AML-193 (cell line): ENCODE results near the gene ARHGAP26.

Source experiments
- DNase-seq, 2 experiments: peaks; one replicate each; lab custom pipeline; 2025; lab: John Stamatoyannopoulos, UW

ARHGAP26 gene

DNA sequence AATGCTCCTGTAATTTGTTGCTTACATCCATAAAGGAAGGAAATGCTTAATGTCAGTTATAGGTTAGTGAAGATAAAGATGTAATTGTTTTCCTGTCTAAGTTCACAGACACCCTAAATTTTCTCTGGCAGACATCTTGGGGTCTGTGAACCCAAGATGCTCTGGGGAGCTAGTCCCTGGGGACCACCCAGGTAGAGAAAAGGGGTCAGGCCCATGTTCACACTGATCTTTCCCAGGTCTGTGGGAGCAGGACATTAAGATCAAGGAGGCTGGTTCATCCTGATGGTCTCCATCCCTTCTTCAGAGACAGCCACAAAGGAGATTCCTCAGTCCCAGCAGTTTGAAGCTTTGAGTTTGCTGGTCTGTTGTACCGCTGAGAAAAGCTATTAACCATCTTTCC, 267.5 kb downstream of the ARHGAP26 start:
- DNase-seq = no peak

DNA sequence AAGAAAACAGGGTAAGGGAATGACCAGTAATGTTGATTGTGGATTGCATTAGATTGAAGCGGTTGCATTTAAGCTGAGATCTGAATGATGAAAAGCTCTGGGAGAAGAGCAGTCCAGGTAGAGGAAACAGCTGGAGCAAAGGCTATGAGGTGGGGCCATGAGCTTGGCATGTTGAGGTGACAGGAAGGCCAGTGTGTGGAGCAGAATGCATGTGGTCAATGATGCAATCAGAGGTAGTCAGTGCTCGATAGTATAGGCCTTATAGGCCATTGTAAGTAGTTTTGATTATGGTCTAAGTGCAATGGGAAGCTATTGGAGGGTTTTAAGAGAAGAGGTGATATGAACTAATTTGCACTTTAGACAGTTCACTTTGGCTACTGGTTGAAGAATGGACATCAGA, 270.4 kb downstream of the ARHGAP26 start:
- DNase-seq = no peak

DNA sequence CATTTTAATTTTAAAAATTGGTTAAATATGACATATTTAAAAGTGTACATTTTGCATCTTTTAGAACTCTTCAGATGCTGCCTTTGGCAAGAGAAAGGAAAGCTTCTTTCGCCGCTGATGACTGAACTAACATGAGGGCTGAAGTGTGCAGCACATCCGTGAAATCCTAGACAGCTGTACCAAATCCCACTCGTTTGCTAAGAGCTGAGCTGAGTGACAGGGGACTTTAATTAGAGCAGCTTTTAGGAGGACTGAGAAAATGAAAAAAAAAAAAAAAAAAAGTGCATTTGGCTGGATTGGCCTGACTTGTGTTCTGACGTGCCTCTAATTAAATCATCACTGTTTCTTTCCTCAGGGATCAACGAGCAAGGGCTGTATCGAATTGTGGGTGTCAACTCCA, 271.3 kb downstream of the ARHGAP26 start:
- no peak for DNase-seq

DNA sequence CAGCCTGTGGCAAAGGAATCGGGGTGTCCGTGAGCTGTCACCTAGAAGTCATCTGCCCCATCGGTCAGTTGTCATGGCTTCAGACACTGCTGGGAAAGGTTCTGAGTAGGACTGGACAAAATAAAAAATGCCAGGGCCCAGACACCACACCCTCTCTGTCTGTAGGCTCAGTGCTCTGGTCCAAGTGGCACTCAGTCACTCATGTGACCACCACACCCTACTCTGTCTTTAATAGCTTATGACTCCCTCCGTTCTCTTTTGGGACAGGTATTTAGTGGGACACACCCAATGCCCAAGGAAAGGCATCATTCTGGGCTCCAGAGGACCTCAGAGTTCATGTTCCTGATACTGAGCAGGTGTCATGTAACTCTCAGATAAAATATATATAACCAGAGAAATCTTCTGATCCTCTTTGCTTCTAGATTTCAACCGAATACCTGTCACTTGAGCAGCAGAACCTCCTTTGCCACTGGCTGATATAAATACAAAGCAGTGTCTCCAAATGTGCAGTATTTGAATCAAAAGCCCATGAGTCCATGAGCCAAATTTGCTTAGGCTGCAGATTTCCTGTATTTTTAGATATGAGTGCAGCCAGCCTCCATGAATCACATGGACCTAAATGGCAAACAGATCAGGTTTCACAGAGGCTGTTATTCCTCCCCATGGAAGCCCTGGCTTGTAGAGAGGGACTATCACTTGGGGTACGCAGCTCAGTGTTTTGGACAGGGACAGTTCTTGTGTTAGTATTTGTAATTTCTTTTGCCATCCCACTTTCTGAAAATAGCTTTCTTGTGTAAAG, 272.0 kb downstream of the ARHGAP26 start:
- no peak for DNase-seq

DNA sequence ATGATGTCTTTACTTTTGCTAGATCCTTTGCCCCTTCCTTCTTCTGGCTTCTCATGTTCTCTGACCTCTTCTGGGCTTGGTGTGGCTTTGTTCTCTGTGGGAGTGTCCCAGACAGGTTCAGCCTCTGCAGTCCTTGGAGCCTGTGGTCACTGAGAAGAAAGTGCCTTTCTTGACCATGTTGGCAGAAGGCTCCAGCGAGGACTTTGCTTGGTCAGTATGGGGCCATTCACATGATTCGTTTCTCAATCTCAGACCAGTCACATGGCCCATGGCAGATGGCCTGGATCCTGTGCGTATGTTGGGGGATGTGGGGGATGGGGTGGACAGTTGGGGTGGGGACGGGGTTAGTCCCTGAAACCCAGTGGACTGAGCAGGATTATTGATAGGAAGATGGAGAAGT, 274.1 kb downstream of the ARHGAP26 start:
- DNase-seq = no peak

DNA sequence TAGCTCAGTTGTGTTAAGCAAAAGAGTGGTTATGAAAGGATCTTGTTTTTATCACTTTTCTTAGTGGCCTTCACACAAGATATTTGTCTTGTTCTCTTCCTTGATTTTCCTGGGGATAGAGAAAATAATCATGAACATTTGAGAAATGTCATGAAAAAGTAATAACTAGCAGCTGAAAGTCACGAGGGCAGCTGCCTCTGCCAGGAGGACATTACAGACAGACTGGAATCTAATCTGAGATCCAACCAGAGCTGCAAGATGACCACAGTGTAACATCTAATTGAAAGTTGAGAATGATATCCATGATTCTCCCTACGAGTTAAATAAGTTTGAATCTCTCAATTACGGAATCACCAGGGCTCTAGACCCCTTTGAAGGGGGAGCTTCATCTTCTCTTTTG, 274.9 kb downstream of the ARHGAP26 start:
- no peak for DNase-seq

DNA sequence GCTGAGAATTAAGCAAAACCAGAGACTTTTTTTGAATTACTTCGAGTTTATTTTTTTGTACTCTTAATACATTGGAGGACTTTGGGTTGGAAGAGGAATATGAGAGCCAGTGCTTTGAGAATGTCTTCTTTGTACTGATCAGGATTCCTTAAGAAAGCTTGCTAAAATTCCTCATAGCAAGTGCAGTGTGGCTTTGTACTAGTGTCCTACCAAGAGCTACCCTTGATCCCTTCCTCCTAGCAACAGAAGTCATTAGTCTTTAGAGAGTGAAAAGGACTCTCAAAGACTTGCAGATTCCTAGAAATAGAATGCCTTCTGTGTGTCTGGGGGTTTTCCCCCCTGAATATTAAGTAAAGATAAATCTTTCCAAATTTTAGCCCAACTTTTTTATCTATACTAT, 276.1 kb downstream of the ARHGAP26 start:
- no peak for DNase-seq

DNA sequence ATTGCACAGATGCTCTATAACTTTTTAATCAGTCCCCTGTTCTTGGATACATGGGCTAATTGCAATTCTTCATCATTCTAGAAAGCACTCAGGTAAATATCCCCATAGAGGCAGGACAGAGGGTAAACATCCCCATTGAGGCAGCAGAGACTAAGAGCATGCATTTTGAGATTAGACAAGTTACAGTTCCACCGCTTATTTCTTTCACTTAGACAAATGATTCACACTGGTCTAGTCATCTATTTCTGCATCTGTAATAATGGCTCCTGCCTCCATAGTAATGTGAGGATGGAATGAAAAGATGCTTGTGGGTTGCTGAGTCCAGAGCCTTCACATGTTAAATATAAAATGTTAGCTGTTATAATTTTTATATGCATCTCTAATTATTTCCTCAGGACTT, 276.9 kb downstream of the ARHGAP26 start:
- no peak for DNase-seq

DNA sequence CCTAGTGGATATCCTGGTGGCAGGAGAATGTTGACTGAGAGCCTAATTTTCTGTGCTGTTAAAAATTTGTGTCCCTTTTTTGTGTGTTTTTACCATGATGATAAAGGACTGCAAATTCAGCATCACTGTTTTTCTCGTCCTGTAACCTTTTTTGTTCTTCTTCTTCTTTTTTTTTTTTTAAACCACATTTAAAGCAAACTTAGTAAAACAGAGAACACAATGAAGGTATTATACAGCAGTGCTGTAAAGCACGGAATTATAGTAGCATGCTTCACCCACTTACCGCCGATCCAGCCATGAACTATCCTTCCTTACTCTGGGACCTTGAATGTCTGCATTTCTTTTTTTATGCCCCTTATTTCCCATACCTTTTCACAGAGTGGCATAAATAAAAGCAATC, 280.0 kb downstream of the ARHGAP26 start:
- no peak for DNase-seq

DNA sequence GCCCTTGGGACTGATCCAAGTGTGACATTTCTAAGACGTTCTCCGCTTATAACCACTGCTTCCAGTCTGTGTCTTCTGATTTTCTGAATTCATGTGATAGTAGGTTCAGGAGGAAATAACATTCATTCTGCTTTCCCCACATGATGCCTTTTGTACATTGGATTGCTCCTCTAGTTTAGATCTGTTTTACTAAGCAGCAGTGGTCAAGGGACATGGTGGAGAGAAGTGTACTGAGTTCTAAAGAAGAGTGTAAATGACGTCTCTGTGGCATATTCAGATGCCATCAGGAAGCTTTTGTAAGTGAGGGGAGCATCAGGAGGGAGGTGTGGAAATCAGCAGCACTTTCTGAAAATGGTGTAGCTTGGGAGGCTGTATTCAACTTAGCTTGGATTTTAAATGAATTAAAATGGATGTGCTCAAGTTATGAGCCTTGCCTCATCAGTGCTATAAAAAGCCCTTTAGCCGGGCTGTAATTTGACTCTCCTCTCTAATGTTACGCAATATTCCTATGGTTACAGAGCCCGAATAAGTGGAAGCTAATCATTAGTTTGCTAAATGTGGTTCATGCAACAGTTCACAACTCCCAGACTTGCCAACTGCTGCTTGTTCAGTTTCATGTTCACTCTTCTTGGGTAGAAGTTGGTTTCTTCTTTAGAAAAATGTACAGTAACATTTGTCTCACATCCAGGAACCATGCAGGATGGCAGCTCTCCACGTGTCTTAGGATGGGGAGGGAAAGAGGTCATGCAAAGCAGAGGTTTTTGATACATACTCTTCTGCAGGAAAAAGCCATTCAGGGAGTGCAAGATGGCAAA, 281.3 kb downstream of the ARHGAP26 start:
- peak; percentile 86 to 93 for DNase-seq

DNA sequence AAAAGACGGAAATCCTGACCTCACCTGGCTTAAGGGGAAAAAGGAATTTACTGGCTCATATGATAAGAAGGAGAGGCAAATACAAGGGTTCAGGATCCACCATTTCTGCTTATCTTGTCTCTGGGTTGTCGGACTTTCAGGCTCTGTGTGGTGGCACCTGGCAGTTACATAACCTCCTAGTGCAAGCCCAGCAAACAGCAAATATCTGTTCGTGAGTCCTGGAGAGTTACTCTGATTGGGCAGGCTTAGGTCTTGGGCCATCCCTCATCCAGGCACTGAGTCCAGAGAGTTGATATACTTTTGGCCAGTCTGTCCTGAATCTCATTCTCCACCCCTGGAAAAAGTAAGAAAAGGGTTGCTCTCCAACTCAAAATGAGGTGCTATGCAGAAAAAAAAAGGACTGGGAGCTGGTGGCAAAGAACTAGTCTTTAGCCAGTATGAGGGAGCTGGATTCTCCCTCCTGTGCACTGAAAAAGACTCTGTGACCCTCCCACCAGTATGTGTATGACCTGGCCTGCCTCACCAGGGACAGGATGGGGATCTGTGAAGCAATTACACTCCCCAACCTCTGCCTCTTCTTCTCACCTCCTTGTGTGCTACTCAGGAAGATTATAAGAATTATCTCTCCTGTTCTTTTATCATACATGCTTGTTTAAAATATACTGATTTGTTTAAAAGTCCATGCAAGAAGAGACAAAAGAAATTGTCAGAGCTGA, 282.9 kb downstream of the ARHGAP26 start:
- DNase-seq = no peak

DNA sequence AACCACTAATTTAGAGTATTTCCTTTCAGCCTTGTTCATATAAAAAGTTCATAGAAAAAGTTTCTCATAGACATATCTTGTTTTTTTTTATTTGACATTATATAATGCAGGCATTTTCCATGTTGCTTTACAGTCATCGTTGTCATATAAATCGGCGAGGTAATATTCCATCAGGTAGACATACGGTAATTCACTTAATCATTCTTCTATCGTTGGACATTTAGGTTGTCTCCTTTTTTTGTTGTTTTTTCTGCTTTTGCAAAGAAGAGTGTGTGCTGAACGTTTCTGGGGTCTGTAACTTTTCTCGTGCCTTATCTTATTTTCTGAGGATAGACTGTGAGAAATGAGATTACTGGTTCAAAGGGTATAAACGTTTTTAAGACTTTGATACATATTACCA, 283.6 kb downstream of the ARHGAP26 start:
- DNase-seq = no peak

DNA sequence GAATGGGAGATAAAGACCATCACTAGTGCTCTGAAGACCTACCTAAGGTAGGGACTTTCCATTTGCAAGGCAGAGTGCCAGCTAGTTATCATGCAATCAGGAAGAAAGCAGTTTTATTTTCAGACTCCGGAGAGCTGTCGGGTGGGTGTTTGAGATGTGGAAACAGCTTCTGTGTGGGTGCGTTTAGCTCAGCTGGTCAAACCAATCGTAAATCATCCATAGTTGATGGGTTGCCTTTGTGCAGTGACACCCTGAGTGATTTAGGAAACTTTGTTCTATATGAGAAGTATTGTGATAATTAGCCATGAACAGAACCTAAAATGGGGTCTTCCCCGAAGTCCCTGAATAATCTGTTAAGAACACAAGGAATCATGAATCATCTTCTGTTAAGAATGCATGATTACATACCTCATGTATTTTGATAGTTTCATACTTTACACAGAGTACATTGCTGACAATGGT, 284.3 kb downstream of the ARHGAP26 start:
- no peak for DNase-seq

DNA sequence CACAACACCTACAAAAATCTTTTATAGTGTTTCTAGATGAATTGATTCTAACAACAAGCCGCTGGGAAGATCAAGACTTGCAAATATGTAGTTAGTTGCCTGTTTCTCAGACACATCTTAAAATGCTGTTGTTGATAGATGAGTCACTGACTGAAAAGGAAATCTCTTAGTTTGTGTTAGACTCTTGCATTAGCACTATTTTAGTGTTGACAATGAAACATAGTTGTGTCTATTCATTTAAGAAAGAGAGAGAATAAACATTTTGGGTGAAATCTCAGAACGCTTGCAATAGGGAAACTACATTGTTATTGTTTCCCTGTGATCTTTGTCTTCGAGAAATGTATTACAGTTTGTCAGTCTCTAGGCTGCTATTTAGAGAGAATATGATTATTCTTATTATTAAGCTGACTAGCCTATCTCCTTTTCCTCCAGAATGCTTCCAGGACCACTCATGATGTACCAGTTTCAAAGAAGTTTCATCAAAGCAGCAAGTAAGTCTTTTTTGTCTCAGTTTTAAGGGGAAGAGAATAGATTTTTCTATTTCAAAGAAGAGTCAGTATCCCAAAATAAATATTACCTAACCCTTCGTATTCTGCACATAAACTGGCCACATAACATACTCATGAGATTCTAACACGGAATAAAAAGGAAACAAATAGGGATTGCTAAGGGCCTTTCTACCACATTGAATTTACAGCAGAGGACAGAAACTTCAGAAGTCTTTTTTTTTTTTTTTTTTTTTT, 285.6 kb downstream of the ARHGAP26 start:
- no peak for DNase-seq

DNA sequence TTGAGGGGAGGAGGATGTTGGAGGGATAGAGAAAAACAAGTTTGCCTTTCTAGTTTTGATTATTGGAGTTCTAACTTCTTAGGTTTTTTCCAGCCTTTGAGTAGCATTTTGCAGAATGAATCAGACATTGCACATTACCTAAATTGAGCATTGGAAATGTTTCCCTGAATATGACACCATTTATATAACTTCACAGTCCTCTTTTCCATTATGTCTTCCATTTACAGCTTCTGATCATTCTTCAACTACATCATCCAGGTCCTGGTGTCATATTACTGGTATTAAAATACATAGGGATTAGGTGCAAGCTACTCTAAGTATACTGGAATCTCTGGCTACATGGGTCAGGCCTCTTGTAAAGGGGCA, 286.1 kb downstream of the ARHGAP26 start:
- DNase-seq = no peak

DNA sequence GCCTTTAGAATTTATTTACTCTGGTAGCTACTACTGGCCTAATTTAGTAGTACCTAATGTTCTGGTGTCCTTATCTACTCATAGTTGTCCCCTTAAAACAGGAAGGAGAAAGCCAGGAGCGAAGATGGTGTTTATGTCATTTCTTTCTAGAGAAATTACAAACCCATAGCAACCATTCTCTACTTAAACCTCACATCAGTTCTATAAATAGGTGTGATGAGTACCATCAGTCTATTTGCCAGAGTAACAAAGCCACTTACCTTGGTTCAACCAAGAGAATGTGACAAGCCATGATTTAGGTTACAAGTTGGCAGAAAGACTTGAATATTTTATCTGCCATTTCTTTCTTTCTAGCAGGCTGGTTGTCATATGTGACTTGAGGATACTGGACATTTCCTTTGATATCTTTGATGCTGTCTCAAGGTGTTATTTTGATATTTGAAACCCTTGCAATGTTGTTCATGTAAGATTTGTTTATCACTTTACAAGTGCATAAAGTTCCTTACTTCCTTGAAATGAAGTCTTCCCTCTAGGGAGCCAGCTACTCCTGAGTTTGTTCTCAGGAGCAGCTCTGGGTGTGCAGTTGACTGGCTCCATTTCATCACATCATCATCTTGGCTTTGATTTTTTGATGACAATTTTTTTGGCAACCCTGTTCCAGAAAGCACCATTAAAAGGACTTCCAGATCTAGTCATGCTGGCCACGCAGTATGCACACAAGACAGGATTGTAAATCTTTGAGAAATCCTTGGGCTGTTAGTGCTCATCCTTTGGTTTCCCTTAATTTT, 286.8 kb downstream of the ARHGAP26 start:
- no peak for DNase-seq

DNA sequence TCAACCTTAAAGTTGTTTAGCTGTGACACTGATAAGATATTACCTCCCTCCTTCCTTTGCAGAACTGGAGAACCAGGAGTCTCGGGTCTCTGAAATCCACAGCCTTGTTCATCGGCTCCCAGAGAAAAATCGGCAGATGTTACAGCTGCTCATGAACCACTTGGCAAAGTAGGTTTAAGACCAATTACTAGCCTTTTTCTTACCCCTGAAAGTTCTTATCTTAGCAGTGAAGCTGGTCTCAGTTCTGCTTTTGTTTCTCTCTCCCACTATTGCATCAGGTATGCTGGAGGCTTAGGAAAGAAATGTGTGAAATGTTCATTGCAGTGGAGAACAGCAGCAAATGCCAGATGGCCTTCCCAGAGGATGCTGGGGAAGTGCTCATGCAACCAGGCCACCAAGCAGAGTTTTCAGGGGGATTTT, 287.4 kb downstream of the ARHGAP26 start:
- DNase-seq = no peak

DNA sequence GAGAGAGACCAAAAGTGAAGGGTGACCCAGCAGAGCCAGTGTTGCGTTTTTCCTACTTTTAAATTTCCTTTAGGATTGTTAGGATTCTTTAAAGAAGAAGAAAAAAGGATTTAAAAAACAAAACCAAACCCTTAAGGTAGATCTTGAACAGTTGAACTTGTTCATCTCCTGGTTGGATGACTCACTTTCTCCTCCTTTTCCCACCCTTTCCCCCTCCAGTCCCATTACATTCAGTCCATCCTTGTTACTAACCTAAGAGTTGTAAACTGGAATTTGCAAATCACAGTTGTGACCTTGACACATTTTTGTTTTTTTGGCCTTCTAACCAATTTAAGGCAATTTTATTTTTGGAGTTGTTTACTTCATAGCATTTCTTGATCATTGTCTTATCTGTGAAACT, 289.2 kb downstream of the ARHGAP26 start:
- DNase-seq = no peak

DNA sequence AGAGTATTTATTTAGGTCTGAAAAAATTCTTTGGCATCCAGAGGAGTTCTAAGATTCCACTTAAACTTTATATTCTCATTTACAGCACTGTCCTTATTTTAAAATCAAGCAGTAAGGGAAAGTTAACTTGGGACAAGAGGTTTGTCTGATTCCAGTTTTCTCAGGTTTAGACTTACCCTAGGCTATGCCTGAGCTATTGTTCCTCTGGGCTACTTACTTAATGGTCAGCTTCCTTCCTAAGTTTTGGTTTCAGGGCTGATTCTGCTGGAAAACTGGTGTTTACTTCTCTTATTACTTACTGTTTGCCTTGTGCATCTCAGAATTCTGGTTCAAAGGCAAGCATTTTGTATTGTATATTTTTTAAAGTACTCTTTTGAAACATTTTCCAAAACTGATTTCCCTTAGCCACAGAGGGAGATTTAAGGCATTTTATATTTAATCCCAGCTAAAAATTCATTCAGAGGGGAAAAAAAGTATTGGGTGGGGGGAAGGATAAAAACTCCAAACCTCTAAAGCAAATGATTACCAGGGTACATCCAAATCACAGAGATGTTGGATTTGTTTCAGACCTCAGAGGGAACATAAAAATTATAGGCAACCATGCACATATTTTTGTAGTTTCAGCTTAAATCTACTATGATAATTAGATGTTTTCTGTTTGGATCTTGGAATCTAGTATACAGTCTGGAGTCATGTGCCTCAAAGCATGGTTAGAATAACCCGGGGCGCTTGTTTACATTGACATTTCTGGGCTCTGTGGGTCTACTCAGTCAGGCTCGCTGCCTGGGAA, 290.0 kb downstream of the ARHGAP26 start:
- DNase-seq = no peak

DNA sequence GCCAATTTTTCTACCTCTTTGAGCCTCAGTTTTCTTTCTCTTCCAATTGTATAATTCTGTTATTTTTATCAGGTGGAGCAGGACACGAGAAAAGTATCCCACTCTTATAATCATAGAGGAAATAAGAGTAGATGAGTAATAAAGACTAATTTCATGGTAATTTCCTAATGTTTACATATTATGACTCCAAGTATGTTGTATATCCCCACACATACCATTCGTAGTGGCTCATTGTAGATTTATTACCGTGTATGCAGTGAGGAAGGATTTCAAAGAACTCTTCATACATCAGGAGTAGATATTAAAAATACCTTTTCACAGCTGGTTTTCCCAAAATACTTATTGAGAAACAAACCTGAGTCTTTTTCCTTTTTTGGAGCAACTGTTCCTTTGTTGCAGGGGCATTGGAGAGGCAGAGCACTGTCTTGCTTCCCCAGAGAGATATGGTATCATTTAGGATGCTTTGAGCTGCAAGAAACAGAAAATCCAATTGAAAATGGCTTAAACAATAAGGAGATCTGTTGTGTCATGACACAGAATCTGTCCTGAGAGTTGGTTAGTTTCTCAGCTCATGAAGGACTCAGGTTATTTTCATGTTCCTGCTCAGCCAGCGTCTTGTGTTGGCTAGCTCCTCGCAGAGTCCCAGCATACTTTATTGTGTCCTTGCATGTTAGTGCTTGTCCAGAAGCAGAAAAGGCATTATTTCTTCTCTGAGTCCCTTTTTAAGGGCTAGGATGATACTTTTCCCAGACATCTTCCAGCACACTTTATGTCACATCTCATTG, 291.2 kb downstream of the ARHGAP26 start:
- no peak for DNase-seq
